GM12801 (cell line): ENCODE measurements around the gene DRD3.

Experiments used
- CTCF ChIP-seq: IDR thresholded peaks from one replicate; pipeline ENCODE4 v1.5.1; 2011; ENCODE audit warnings: control low read depth; ENCODE audit not compliant: insufficient read length; ENCODE audit errors: extremely low read depth

The DRD3 gene

GRCh38 chr3:114179575-114179974 lies 723 bp upstream of the DRD3 start:
- TF ChIP-seq CTCF, result no peak

GRCh38 chr3:114176890-114177289 lies 2.0 kb downstream of the DRD3 start:
- no peak for TF ChIP-seq CTCF

- no peak for TF ChIP-seq CTCF
Observed at GRCh38 chr3:114176487-114176886, 2.4 kb downstream of the DRD3 start.

GRCh38 chr3:114175204-114175987 lies 3.5 kb downstream of the DRD3 start:
- no peak for TF ChIP-seq CTCF

GRCh38 chr3:114171677-114172076 lies 7.2 kb downstream of the DRD3 start:
- TF ChIP-seq CTCF, result no peak

GRCh38 chr3:114168150-114168549 lies 10.7 kb downstream of the DRD3 start:
- no peak for TF ChIP-seq CTCF

- no peak for TF ChIP-seq CTCF
Observed at GRCh38 chr3:114157321-114157720, 21.5 kb downstream of the DRD3 start.
